A204.1 (cell line): ENCODE data around the gene TRIM6.
"Not testable (repeated sequence)": the region's sequence is repeated elsewhere in the genome, so short reads cannot be mapped to it uniquely, and the experiment has no call there.

ENCODE experiments used
- FAIRE-seq: peaks from 2 replicates; lab custom pipeline; 2012; peaks lifted over from hg19 to GRCh38; lab: Jason Lieb, UNC

Gene TRIM6, protein sequence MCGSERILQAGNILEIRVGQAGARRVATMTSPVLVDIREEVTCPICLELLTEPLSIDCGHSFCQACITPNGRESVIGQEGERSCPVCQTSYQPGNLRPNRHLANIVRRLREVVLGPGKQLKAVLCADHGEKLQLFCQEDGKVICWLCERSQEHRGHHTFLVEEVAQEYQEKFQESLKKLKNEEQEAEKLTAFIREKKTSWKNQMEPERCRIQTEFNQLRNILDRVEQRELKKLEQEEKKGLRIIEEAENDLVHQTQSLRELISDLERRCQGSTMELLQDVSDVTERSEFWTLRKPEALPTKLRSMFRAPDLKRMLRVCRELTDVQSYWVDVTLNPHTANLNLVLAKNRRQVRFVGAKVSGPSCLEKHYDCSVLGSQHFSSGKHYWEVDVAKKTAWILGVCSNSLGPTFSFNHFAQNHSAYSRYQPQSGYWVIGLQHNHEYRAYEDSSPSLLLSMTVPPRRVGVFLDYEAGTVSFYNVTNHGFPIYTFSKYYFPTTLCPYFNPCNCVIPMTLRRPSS

DNA sequence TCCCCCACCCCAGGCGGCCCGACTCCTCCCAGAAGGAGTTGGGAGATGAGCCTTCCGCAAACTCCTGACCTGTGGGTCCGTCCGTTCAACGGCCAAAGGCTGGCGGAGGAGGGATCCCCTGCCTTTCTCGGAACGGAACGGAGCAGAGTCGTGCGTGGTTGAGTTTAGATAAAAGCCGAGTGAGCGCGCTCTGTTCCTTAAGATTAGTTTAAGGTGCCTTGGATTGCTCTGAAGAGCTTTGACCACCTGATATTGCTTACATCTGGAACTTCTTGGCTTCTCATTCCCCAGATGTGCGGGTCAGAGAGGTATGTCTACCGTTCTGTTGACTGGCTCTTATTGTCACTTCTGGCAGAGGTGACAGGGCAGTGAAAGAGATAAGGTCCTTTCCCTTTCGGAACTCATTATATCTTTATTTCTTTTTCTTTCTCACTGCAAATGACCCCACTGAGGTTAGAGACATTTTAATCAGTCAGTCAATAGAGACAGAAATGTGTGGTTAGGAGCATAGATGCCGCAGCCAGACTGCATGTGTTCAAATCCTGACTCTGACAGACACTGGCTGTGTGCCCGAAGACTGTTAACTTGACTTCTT is at the start of gene TRIM6:
Gene TRIM6 (plus strand): TSS at position 31 of the 595 bp plus-strand sequence. CDS start 261 bp downstream, at position 292.
- no peak for FAIRE-seq

DNA sequence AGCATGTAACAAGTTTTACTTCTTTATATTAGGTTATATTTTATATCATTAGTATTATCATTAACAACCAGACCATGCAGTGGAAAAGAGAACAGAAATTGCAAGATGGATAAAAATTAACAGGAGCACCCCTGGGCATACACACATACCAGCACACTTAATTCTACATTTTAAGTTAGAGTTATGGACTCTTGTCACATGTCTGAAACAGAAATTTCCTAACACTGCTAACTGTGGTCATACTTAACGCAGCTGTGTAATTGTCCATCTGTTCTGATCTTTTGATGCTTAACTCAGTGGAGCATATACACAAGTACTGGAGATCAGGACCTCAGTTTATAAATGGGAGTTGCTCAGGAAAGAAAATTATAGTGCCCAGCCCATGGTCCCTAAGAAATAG is 48.5 kb upstream of the TRIM6 start:
- no peak for FAIRE-seq

DNA sequence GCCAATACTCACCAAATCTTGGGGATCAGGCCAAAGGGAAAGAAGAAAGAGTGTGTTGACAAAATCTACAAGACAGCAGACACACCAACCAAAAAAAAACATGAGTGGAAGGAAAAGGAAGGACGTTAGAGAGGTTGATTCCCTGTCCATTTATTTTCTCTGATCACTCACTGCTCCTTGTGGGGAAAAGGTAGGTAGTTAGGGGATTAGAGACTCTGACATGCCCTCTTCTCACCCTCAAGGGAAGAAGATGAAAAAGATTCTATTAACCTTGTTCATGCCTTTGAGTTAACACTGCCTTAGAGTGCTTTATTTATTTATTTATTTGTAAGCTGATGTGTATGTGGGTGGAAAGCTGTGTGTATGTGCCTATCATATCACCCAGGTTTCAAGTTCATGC is 48.0 kb upstream of the TRIM6 start, which contains the start of gene OR52H1:
Gene OR52H1 (minus strand): TSS at position 101 of the 400 bp plus-strand sequence. CDS start 3,035 bp downstream, outside the sequence.
- no peak for FAIRE-seq

DNA sequence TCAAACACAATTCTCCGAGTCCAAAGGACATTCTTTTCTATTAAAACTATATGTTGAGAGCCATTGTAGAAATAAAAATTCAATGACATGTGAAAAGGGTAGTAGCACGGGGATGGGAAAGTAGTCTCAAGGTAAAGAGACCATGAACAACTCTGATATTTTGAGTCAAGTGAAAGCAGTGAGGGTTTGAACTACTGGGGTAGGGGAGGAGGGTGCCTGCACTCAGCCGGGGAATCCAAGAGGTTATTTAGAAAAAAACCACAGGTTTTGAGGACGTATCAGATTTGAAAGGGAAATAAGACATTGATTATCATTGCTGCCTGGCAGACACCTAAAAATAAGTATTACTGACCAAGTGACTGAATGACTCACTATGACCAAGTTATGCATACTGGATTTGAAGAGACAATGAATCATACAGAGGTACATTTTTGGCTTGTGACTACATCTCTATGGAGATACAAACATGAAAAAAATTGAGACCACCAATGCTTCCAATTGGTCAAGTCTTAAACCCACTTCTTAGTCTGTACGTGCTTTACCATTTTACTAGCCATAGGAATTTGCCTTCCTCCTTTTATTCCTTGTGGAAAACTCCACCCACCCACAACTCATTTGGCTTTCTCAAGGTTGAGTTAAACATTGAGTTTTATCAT is 45.9 kb upstream of the TRIM6 start:
- no peak for FAIRE-seq

DNA sequence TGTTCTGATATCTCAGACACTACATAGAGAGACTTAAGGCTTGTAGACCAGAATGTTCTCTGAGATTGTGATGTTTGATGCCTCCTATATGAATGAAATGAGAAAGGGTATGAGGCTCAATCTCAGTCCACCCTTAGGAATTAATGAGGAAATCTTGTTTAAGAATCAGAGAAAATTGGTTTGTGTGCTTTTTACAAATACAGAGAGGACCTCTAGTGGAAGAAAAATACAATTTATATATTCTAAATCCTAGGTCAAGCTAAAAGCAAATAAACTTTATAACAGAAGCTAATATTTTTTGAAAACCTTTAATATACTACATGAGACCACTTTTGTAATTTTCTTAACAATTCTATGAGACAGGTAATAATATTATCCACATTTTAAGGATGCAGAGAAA is 43.1 kb upstream of the TRIM6 start:
- FAIRE-seq = peak; percentile 76

DNA sequence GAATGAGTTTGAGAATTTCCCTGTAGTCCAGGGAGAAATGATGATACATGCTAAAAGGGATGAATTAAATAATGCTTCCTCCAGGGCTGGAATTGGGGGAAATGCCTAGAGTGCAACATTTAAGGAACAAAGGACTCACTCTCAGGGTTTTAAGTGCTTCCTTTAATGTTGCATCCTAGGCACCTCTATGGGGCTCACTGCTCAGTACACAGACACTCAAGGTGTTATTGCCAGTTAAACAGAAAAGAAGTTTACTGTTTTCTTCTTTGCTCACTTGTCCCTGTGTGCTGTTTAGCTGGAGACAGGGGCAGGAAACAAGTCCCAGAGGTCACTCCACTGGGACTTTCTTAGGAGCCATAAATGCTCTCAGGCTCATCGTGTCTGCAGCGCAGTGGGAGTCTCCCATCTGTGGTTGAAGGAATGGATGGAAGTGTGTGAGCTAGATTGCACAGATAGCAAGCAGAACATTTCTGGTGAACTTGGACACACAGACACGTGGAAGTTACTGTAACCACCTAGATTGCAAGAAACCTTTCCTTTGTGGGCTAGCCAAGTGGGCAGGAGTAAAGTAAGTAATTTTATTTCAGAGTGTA is 39.7 kb upstream of the TRIM6 start:
- FAIRE-seq = no peak

DNA sequence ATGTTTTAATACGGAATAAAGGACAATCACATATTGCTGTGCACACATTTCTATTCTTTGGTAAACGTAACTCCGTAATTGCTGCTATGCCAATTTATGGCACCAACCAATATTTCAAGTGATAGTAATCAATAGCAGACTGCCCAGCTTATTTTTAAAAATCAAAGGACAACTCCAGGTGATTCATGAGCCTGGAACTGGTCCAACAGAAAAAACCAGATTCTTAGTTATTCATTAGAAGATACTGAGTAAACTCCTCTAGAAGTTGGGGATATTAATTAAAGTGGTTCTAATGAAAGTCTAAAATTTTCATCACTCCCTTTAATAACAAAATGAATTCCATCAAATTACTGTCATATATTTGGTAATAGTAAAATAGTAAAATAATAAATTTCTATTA is 38.7 kb upstream of the TRIM6 start:
- peak; percentile 21 for FAIRE-seq

DNA sequence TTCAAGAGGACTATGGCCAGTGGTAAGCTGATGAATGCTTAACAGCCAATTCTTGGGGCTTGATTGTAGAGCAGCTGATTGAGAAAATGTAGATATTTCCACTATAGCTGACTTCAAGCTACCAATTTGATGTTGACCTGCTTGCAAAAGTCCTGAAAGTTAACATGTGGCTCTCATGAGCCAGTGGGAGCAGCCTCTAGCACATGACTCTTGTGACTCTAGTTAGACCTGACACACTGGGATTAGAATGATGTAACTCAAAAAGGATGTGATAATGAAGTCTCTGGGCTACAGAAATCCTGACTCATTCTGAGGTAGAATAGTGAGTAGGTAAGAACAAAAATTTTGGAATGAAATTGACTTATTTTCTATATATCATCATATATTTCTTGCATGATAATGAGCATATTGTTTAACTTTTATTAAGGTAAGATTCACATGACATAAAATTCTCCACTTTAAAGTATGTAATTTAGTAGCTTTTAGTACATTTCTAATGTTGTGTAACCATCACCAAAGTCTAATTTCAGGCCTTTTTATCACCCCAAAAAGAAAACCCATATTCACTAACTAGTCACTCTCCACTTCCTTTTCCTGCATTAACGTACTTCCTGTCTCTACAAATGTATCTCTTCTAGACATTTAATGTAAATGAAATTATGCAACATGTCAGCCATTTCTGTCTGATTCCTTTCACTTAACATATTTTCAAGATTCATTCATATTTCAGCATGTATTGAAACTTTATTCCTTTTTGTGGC is 32.0 kb upstream of the TRIM6 start:
- no peak for FAIRE-seq

DNA sequence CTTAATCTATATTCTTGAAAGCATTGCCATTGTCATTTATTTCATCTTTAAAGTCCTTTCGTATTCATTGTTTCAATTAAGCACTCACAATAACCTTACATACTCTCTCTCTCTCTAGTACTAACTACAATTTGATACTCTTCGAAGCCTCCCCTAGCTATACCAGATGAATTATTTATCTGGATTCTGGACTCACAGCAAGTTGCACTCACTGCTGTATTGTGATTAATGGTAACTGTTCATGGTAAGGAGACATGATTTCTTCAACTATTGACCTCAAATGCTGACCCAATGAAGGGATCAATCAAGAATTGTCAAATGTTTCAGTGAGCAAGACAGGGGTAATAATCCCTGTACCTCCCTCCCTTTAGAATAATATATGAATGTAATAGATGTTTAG is 21.8 kb upstream of the TRIM6 start:
- FAIRE-seq = no peak

DNA sequence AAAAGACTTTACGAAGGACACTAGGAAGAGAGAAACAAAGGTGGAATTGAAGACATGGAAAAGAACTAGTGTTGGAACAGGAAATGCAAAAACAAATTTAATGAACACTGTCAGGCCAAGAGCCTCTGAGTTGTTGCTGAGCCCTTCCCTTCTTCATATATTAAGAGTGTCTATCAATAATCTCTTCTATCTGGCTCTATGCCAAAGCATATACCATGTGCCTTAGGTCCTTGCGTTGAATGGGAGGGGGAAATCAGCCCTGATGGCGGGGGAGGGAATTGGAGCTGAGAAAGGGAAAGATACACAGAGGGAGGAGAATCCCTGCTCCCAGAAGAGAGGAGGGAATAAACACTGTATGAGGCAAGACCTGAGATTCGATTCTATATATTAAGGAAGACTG is 21.3 kb upstream of the TRIM6 start:
- FAIRE-seq = no peak

DNA sequence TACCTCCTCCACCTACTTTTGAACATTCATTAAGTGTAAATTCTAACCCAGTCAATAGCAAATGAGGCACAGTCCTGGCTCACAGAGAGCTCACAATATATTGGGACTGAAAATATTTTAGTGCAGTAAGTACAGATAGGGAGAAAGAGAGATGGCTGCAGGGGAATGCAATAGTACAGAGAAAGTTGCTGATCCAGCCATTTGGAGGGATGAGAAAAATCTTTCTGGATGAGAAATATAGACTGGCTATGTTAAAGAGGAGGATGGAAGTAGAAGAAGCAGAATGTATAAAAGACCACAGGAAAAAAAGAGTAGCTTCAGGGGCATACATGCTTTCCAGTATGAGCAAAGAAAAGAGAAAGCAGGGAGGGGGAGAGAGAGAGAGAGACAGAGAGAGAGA is 19.3 kb upstream of the TRIM6 start:
- no peak for FAIRE-seq

DNA sequence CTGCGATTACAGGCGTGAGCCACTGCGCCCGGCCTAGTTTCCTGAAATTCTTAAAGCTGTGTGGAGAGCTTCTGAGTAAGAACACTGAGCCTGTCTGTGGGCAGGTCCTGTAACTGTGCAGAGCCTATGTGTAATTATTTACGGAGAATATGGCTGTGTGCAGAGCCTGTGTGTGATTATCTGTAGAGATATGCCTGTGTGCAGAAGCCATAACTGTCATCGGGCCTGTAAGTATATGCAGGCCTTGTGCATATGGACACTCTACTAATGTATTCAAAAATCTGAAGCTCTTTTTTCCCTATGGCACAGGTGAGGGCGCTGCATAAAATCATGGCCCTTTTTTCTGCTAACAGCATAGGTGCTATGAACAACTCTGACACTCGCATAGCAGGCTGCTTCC is 15.9 kb upstream of the TRIM6 start, which contains the start of gene OR52B6:
Gene OR52B6 (plus strand): TSS at position 301 of the 400 bp plus-strand sequence. CDS start 0 bp downstream, at position 301.
- FAIRE-seq = no peak

DNA sequence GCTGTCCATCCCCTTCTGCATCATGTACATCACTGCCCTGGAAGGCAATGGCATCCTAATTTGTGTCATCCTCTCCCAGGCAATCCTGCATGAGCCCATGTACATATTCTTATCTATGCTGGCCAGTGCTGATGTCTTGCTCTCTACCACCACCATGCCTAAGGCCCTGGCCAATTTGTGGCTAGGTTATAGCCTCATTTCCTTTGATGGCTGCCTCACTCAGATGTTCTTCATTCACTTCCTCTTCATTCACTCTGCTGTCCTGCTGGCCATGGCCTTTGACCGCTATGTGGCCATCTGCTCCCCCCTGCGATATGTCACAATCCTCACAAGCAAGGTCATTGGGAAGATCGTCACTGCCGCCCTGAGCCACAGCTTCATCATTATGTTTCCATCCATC is 15.4 kb upstream of the TRIM6 start:
- FAIRE-seq = no peak

DNA sequence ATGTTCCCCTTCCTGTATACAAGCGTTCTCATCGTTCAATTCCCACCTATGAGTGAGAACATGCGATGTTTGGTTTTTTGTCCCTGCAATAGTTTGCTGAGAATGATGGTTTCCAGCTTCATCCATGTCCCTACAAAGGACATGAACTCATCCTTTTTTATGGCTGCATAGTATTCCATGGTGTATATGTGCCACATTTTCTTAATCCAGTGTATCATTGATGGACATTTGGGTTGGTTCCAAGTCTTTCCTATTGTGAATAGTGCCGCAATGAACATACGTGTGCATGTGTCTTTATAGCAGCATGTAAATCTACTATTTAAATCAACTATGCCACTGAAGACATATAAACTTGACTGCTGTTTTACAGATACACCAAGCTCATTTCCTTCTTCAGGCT is 12.0 kb upstream of the TRIM6 start:
- FAIRE-seq = not testable (repeated sequence)

DNA sequence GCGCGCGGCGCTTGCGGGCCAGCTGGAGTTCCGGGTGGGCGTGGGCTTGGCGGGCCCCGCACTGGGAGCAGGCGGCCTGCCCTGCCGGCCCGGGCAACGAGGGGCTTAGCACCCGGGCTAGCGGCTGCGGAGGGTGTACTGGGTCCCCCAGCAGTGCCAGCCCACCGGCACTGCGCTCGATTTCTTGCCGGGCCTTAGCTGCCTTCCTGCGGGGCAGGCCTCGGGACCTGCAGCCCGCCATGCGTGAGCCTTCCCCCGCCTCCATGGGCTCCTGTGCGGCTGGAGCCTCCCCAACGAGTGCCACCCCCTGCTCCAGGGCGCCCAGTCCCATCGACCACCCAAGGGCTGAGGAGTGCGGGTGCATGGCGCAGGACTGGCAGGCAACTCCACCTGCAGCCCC is 6.5 kb upstream of the TRIM6 start:
- not testable (repeated sequence) for FAIRE-seq

DNA sequence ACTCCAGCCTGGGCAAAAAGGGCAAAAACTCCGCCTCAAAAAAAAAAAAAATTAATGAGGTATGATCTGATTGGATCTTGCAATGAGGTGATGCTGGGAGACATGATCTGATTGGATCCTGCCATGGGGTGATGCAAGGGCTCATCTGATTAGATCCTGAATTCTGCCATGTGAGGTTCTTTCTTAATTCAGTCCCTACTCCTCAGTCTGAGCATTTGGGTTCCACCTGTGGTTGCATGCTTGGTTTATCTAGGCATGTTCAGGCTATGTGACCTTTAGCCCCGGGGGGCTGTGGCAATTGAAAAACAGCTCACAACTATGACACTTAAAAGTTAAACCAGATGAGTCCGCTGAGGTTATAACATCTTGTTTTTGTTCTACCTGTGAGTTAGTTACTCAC is 4.8 kb upstream of the TRIM6 start:
- no peak for FAIRE-seq

DNA sequence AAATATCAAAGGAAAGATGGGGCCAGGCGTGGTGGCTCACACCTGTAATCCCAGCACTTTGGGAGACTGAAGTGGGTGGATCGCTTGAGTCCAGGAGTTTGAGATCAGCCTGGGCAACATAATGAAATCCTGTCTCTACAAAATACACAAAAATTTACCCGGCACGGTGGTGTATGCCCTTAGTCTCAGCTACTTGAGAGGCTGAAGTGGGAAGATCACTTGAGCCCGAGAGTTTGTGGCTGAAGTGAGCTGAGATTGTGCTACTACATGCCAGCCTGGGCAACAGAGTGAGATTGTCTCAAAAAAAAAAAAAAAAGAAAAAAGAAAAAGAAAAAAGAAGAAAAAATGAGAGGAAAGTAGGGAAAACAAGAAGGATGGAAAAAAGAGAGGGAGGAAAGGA is 3.8 kb upstream of the TRIM6 start:
- no peak for FAIRE-seq

DNA sequence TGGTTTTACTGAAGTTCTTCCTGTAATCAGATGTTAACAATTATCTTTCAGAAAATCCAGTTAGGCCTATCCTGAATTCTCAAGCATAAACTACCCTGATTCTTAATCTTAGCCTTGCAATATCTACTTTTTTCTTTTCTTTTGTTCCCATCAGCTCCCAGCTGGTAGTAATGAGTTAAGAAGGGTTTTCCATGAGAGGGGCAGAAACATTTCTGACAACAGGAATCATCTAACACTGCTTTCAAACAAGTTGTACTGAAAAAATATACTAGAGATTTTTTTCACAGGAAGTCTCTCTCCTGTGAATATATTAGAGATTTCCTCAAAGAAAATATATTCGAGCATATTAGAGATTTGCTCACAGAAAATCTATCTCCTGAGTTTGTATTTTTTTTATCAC is 3.3 kb upstream of the TRIM6 start:
- FAIRE-seq = no peak

DNA sequence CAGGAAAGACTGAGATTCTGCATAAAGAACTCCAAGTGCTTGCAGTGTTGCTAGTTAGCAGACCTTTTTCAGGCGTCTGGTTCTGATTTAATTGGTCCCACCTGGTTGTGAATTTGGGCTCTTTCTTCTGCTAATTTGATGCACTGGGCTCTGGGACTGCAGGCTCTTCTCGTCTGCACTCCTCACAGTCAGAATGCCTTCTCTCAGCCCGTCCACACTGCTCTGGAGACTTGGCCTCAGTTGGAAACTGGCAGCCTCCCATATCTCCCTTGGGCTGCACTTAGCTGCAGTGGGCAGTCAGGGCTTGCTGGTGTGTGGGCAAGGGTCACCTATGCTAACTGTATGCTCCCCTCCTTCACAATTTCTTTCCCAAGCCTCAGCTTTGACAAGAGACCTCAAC is 1.5 kb downstream of the TRIM6 start:
- no peak for FAIRE-seq

DNA sequence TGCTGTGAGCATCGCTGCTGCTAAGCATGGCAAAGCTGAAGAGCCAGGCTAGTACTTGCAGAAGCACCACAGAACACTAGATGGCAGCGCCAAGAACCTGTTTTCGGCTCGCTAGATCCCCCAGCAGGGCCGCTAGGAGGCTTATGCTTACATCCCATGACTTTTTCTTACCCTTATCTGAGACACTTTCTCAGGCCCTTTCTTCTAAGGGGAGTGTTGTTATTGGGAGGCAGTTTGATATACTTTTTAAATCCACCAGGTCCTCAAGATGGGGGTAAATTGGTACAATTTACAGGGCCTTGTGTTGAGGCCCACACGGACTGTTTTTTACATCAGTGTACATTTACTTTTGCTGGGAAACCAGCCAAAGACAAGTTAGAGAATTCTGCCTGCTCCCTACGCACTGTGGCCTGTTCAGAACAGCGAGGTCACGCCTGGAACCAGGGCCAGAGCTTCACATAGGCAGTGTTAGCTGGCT is 4.0 kb downstream of the TRIM6 start:
- FAIRE-seq = peak; percentile 93

DNA sequence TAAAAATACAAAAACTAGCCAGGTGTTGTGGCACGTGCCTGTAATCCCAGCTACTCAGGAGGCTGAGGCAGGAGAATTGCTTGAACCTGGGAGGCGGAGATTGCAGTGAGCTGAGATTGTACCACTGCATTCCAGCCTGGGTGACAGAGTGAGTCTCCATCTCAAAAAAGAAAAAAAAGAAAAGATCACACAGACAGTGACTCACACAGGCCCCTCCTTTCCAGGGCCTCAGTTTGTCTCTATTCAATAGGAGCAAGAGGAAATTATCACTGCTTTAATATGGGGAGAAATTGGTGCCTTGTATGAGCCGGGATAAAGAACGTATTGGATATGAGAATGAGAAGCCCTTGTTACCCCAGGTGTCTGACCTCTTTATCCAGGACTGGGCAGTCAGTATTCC is 6.4 kb downstream of the TRIM6 start:
- FAIRE-seq = not testable (repeated sequence)

DNA sequence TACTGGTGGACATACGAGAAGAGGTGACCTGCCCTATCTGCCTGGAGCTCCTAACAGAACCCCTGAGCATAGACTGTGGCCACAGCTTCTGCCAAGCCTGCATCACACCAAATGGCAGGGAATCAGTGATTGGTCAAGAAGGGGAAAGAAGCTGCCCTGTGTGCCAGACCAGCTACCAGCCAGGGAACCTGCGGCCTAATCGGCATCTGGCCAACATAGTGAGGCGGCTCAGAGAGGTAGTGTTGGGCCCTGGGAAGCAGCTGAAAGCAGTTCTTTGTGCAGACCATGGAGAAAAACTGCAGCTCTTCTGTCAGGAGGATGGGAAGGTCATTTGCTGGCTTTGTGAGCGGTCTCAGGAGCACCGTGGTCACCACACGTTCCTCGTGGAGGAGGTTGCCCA is 6.9 kb downstream of the TRIM6 start:
- FAIRE-seq = no peak
